ENCODE data around the gene TBC1D9.

Gene TBC1D9

GRCh38 chr4:140688711-140689598 lies 67.2 kb downstream of the TBC1D9 start:
- Histone ChIP-seq H3K4me3 (ENCODE audit: severe bottlenecking) (no peak overlapping the region), H3K4me1 (ENCODE audit: insufficient read depth, poor library complexity, severe bottlenecking) (peaks cover 7% of the 10 kb centered on the region), H3K9me3 (ENCODE audit: severe bottlenecking) (no peaks in the 10 kb centered on the region), H3K36me3 (ENCODE audit: low read depth) (peaks cover 8% of the 10 kb centered on the region; the same call in 1 of the 2 replicates), H3K27ac (ENCODE audit: poor library complexity, severe bottlenecking) (no peak overlapping the region), H3K27me3 (ENCODE audit: insufficient read depth, poor library complexity, severe bottlenecking) (no peaks in the 10 kb centered on the region)
- TF ChIP-seq CTCF (IDR thresholded peaks at IDR 0.05; ENCODE audit: poor library complexity, severe bottlenecking), result no peak
- no peak for DNase-seq (ENCODE audit: low spot score)
- peak; percentile 12; the same call in 1 of the 3 replicates for ATAC-seq (ENCODE audit: low read depth)

DNA sequence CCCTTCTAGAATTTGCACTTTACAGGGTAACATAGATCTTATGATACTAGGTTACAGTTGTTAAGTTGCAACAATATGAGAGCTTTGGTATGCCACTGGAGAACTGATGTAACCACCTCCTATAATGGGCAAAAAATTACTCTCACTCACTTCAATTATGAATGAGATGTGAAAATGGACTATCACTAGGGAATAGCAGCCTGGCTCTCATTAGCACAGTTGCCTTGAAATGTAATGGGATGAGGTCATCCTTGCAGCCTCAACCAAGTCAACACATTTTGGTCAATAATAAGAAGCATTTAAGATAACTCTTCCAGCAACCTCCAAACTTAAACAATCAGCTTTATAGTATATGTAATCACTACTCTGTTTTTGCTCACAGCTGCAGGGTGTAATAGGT lies 69.4 kb downstream of the TBC1D9 start:
- Histone ChIP-seq H3K36me3 (ENCODE audit: low read depth) (peaks cover 8% of the 10 kb centered on the region; the same call in 1 of the 2 replicates), H3K9me3 (ENCODE audit: severe bottlenecking) (no peaks in the 10 kb centered on the region), H3K4me3 (ENCODE audit: severe bottlenecking) (no peak overlapping the region), H3K27ac (ENCODE audit: poor library complexity, severe bottlenecking) (no peak overlapping the region), H3K27me3 (ENCODE audit: insufficient read depth, poor library complexity, severe bottlenecking) (no peaks in the 10 kb centered on the region), H3K4me1 (ENCODE audit: insufficient read depth, poor library complexity, severe bottlenecking) (peaks cover 7% of the 10 kb centered on the region)
- no peak for TF ChIP-seq CTCF (IDR thresholded peaks at IDR 0.05; ENCODE audit: poor library complexity, severe bottlenecking)
- ATAC-seq (ENCODE audit: low read depth) (no peak), DNase-seq (ENCODE audit: low spot score) (no peak)

DNA sequence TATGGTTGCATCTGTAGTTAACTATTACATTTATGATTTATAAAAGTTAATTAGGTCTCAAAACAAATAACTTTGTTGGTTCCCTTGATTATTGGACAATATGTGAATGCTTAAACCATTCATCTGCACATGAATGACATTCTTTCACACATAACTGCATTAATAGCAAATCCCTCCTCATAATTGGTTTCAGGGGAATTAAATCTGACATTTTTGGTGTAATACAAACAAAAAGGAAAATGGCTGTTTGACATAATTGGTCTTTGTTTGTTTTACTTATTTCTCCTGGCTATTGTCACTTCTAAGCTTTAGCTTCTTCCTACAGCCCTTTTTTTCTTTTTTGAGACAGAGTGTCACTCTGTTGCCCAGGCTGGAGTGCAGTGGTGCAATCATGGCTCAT lies 71.9 kb downstream of the TBC1D9 start:
- Histone ChIP-seq H3K27ac (ENCODE audit: poor library complexity, severe bottlenecking) (no peak overlapping the region), H3K9me3 (ENCODE audit: severe bottlenecking) (no peaks in the 10 kb centered on the region), H3K4me1 (ENCODE audit: insufficient read depth, poor library complexity, severe bottlenecking) (peaks cover 4% of the 10 kb centered on the region), H3K36me3 (ENCODE audit: low read depth) (peaks cover 12% of the 10 kb centered on the region), H3K4me3 (ENCODE audit: severe bottlenecking) (no peak overlapping the region), H3K27me3 (ENCODE audit: insufficient read depth, poor library complexity, severe bottlenecking) (no peaks in the 10 kb centered on the region)
- DNase-seq (ENCODE audit: low spot score) (no peak), ATAC-seq (ENCODE audit: low read depth) (no peak)
- no peak for TF ChIP-seq CTCF (IDR thresholded peaks at IDR 0.05; ENCODE audit: poor library complexity, severe bottlenecking)

GRCh38 chr4:140681201-140681600 lies 75.0 kb downstream of the TBC1D9 start:
- peaks cover 18% of the 10 kb centered on the region for H3K36me3 ChIP-seq (ENCODE audit: low read depth)
- no peak for TF ChIP-seq CTCF (IDR thresholded peaks at IDR 0.05; ENCODE audit: poor library complexity, severe bottlenecking)
- no peaks in the 10 kb centered on the region for H3K27me3 ChIP-seq (ENCODE audit: insufficient read depth, poor library complexity, severe bottlenecking)
- no peaks in the 10 kb centered on the region for H3K9me3 ChIP-seq (ENCODE audit: severe bottlenecking)
- no peak overlapping the region for H3K4me3 ChIP-seq (ENCODE audit: severe bottlenecking)
- ATAC-seq (ENCODE audit: low read depth) (no peak), DNase-seq (ENCODE audit: low spot score) (no peak)
- H3K27ac ChIP-seq (ENCODE audit: poor library complexity, severe bottlenecking), result no peak overlapping the region
- H3K4me1 ChIP-seq (ENCODE audit: insufficient read depth, poor library complexity, severe bottlenecking), result no peaks in the 10 kb centered on the region

GRCh38 chr4:140680686-140681085 lies 75.5 kb downstream of the TBC1D9 start:
- ATAC-seq (ENCODE audit: low read depth) (no peak), DNase-seq (ENCODE audit: low spot score) (no peak)
- Histone ChIP-seq H3K4me3 (ENCODE audit: severe bottlenecking) (no peak overlapping the region), H3K27ac (ENCODE audit: poor library complexity, severe bottlenecking) (no peak overlapping the region), H3K4me1 (ENCODE audit: insufficient read depth, poor library complexity, severe bottlenecking) (no peaks in the 10 kb centered on the region), H3K27me3 (ENCODE audit: insufficient read depth, poor library complexity, severe bottlenecking) (no peaks in the 10 kb centered on the region), H3K36me3 (ENCODE audit: low read depth) (peaks cover 15% of the 10 kb centered on the region), H3K9me3 (ENCODE audit: severe bottlenecking) (no peaks in the 10 kb centered on the region)
- TF ChIP-seq CTCF (IDR thresholded peaks at IDR 0.05; ENCODE audit: poor library complexity, severe bottlenecking), result no peak

All from RWPE2 (cell line).